Kidney (tissue), 14 donors: ENCODE data around the gene HEATR3. TPM values are rescaled to one million over a fixed set of nuclear protein-coding genes. Genes with fewer than 3 reads are reported as not detected.

Experiments
- DNase-seq, 5 donors: peaks; one replicate each; pipeline ENCODE4 v3.0.0-alpha.2; 2013 to 2020
- FAIRE-seq: peaks from 2 replicates; lab custom pipeline; 2012; peaks lifted over from hg19 to GRCh38; lab: Jason Lieb, UNC
- H3K27ac ChIP-seq, 2 donors: one replicate each; pipeline ENCODE4 v1.7.0; 2013; ENCODE audit warnings: low read depth in 2 of 2, low read length in 2 of 2, inconsistent platforms in 1 of 2
- H3K27me3 ChIP-seq: one replicate; pipeline ENCODE4 v1.7.1; 2013; ENCODE audit warnings: low read length, inconsistent platforms; ENCODE audit not compliant: control insufficient read depth, insufficient read depth
- H3K36me3 ChIP-seq, 3 donors: one replicate each; pipeline versions ENCODE4 v1.7.0 to v1.7.1; 2013; ENCODE audit warnings: low read length in 3 of 3, control low read depth in 1 of 3, inconsistent platforms in 1 of 3; ENCODE audit not compliant: insufficient read depth in 3 of 3, control insufficient read depth in 2 of 3
- H3K4me1 ChIP-seq, 3 donors: one replicate each; pipeline versions ENCODE4 v1.7.0 to v1.7.1; 2013; ENCODE audit warnings: low read length in 3 of 3, inconsistent platforms in 1 of 3, low read depth in 1 of 3; ENCODE audit not compliant: control insufficient read depth in 2 of 3, insufficient read depth in 2 of 3
- H3K4me3 ChIP-seq, 3 donors: one replicate each; pipeline versions ENCODE4 v1.7.0 to v1.8.1; 2013; ENCODE audit warnings: low read length in 3 of 3, control low read depth in 1 of 3, inconsistent platforms in 1 of 3
- H3K9ac ChIP-seq, 3 donors: one replicate each; pipeline versions ENCODE4 v1.7.0 to v1.7.1; 2013; ENCODE audit warnings: low read length in 3 of 3, control low read depth in 1 of 3, inconsistent platforms in 1 of 3
- H3K9me3 ChIP-seq, 3 donors: one replicate each; pipeline versions ENCODE4 v1.7.0 to v1.7.1; 2013; ENCODE audit warnings: low read length in 3 of 3, control low read depth in 1 of 3, inconsistent platforms in 1 of 3; ENCODE audit not compliant: control insufficient read depth in 2 of 3, insufficient read depth in 1 of 3
- intact Hi-C: fragments of 100-400 bp; cut with DNase I; formaldehyde crosslinking; loops from one replicate; pipeline ENCODE4 v1.11.1; 2022
- polyA plus RNA-seq: library from polyadenylated mRNA; stranded (reverse); fragments of 350-450 nt; fragmentation: Illumina TruSeq; extraction: RNeasy Lipid Tissue Mini Kit (QIAGEN cat#74804); gene quantifications from one replicate; pipeline ENCODE4 v1.2.3, GENCODE V29; 2014; ENCODE audit warnings: low read depth, low replicate concordance; ENCODE audit not compliant: insufficient read depth
- total RNA-seq: library from RNA; stranded (reverse); fragmentation: NEBNext Ultra II Directional; extraction: Animal tissue kit (Norgen Biotek cat#: 25700); gene quantifications from one replicate; pipeline ENCODE4 v1.2.1, GENCODE V29; 2021
- TF ChIP-seq, protein P1 (sequence below): IDR thresholded peaks from 3 replicates; pipeline ENCODE4 v1.5.1; 2012; ENCODE audit warnings: mild to moderate bottlenecking, moderate library complexity, borderline replicate concordance; ENCODE audit not compliant: insufficient read depth; ENCODE audit errors: extremely low read depth
- donor health status: control.
- donor health status: control.
- donor health status: control.
- donor health status: control.
- donor health status: control.
- donor health status: DM: yes; HTN: yes; CAD: no.
- donor health status: Normal renal cell carcinoma (clear cell type).

The HEATR3 gene
- total and polyA plus RNA-seq, 2 donors from 2014 or later = 8.9 to 19.5 TPM

GRCh38 chr16:50037662-50038220 is 28.0 kb upstream of the HEATR3 start:
- peaks cover 0 to 17% (median 10%) of the 10 kb centered on the region in 3 donors for H3K36me3 ChIP-seq
- no peaks in the 10 kb centered on the region for H3K9me3 ChIP-seq
- TF ChIP-seq, protein P1, sequence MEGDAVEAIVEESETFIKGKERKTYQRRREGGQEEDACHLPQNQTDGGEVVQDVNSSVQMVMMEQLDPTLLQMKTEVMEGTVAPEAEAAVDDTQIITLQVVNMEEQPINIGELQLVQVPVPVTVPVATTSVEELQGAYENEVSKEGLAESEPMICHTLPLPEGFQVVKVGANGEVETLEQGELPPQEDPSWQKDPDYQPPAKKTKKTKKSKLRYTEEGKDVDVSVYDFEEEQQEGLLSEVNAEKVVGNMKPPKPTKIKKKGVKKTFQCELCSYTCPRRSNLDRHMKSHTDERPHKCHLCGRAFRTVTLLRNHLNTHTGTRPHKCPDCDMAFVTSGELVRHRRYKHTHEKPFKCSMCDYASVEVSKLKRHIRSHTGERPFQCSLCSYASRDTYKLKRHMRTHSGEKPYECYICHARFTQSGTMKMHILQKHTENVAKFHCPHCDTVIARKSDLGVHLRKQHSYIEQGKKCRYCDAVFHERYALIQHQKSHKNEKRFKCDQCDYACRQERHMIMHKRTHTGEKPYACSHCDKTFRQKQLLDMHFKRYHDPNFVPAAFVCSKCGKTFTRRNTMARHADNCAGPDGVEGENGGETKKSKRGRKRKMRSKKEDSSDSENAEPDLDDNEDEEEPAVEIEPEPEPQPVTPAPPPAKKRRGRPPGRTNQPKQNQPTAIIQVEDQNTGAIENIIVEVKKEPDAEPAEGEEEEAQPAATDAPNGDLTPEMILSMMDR = no peak
- no peak for DNase-seq
- intact Hi-C loops = no loop called here
- H3K4me3 ChIP-seq = no peak overlapping the region
- FAIRE-seq = no peak
- H3K4me1 ChIP-seq = no peaks in the 10 kb centered on the region
- no peaks in the 10 kb centered on the region for H3K27me3 ChIP-seq
- H3K9ac ChIP-seq = no peak overlapping the region
- H3K27ac ChIP-seq = no peak overlapping the region

GRCh38 chr16:50038286-50038685 is 27.5 kb upstream of the HEATR3 start:
- no peak for FAIRE-seq
- no peak overlapping the region for H3K4me3 ChIP-seq
- intact Hi-C loops = no loop called here
- no peaks in the 10 kb centered on the region for H3K27me3 ChIP-seq
- H3K27ac ChIP-seq = no peak overlapping the region
- no peaks in the 10 kb centered on the region for H3K9me3 ChIP-seq
- no peak for DNase-seq
- TF ChIP-seq, protein P1 = no peak
- peaks cover 0 to 17% (median 10%) of the 10 kb centered on the region in 3 donors for H3K36me3 ChIP-seq
- H3K9ac ChIP-seq = no peak overlapping the region
- H3K4me1 ChIP-seq = no peaks in the 10 kb centered on the region

DNA sequence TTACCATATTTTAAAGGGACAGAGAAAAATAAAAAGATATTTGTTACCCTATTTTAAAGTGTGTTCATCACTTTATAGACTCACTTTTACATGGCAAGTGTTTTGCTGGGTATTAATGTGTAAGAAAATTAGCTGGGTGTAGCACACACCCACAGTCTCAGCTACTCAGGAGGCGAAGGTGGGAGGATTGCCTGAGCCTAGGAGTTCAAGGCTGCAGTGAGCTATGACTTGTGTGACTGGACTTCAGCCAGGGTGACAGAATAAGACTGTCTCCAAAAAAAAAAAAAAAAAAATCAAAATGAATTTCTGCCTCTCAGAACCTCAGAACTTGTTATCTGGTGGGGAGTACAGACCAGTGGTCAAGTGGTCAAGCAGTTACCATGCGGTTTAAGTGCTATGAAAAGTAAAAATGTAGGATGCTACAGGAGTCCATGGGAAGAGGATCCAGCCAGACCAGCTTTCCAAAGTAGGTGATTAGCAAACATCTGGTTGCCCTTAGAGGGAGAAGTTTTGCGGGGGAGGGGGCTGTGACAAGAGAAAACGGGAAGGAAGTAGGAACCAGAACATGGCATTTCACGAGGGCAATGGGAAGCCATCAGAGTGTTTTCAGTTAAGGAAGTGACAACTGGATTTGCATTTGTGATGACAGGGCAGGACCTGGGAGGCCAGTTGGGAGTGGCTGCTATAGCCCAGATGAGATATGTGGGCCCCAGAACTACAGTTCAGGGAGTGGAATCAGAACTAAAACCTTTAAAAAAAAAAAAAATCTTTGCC is 26.8 kb upstream of the HEATR3 start:
- intact Hi-C loops = no loop called here
- no peaks in the 10 kb centered on the region for H3K4me1 ChIP-seq
- H3K9me3 ChIP-seq = no peaks in the 10 kb centered on the region
- no peak for FAIRE-seq
- no peaks in the 10 kb centered on the region for H3K27me3 ChIP-seq
- peaks cover 0 to 17% (median 8%) of the 10 kb centered on the region in 3 donors for H3K36me3 ChIP-seq
- H3K9ac ChIP-seq = no peak overlapping the region
- no peak overlapping the region for H3K27ac ChIP-seq
- TF ChIP-seq, protein P1 = no peak
- no peak overlapping the region for H3K4me3 ChIP-seq
- peak in 2 of 5 donors; percentile 2 to 15 for DNase-seq
